Osteocyte (in vitro differentiated cells): Measurements from ENCODE around the gene HOXB2. TPM values are rescaled to one million over a fixed set of nuclear protein-coding genes. Genes with fewer than 3 reads are reported as not detected.

ENCODE experiments used
- DNase-seq: peaks from one replicate; pipeline ENCODE4 v3.0.0; 2021; ENCODE audit warnings: mixed read lengths; ENCODE audit not compliant: unreplicated experiment; ENCODE audit errors: extremely low spot score
- H3K27ac Mint-ChIP-seq: one replicate; pipeline ENCODE4 v1.8.0; 2021; ENCODE audit warnings: mild to moderate bottlenecking, mixed read lengths; ENCODE audit not compliant: unreplicated experiment
- H3K27me3 Mint-ChIP-seq: one replicate; pipeline ENCODE4 v1.8.0; 2021; ENCODE audit warnings: mixed read lengths; ENCODE audit not compliant: unreplicated experiment
- H3K36me3 Mint-ChIP-seq: one replicate; pipeline ENCODE4 v1.8.0; 2021; ENCODE audit warnings: mixed read lengths; ENCODE audit not compliant: unreplicated experiment
- H3K4me1 Mint-ChIP-seq: one replicate; pipeline ENCODE4 v1.8.0; 2021; ENCODE audit warnings: mixed read lengths; ENCODE audit not compliant: unreplicated experiment
- H3K4me3 Mint-ChIP-seq: one replicate; pipeline ENCODE4 v1.8.0; 2021; ENCODE audit warnings: mild to moderate bottlenecking, moderate library complexity, mixed read lengths; ENCODE audit not compliant: unreplicated experiment
- H3K9me3 Mint-ChIP-seq: one replicate; pipeline ENCODE4 v1.8.0; 2021; ENCODE audit warnings: mixed read lengths; ENCODE audit not compliant: unreplicated experiment
- CTCF ChIP-seq: fragments of 200-600 bp; sonication (generic); IDR thresholded peaks from 2 replicates; pipeline ENCODE4 v1.5.0; 2021; ENCODE audit warnings: antibody characterized with exemption, mild to moderate bottlenecking, moderate library complexity
- total RNA-seq: library from RNA; stranded (reverse); gene quantifications from 2 replicates; pipeline ENCODE4 v1.2.1, GENCODE V29; 2021

Gene HOXB2
- total RNA-seq, 1 donor from 2014 or later = not detected

GRCh38 chr17:48591255-48592056 lies 46.5 kb upstream of the HOXB2 start:
- no peaks in the 10 kb centered on the region for H3K9me3 Mint-ChIP-seq
- no peak for DNase-seq
- peaks cover 8% of the 10 kb centered on the region for H3K4me1 Mint-ChIP-seq
- H3K27ac Mint-ChIP-seq = no peak overlapping the region
- H3K36me3 Mint-ChIP-seq = no peaks in the 10 kb centered on the region
- peaks cover 97% of the 10 kb centered on the region for H3K27me3 Mint-ChIP-seq
- no peak overlapping the region for H3K4me3 Mint-ChIP-seq
- TF ChIP-seq CTCF = no peak

- no peak overlapping the region for H3K27ac Mint-ChIP-seq
- no peak for DNase-seq
- no peak for TF ChIP-seq CTCF
- H3K27me3 Mint-ChIP-seq = peaks cover 98% of the 10 kb centered on the region
- H3K9me3 Mint-ChIP-seq = no peaks in the 10 kb centered on the region
- no peak overlapping the region for H3K4me3 Mint-ChIP-seq
- peaks cover 12% of the 10 kb centered on the region for H3K4me1 Mint-ChIP-seq
- no peaks in the 10 kb centered on the region for H3K36me3 Mint-ChIP-seq
These were observed 45.8 kb upstream of the HOXB2 start for GRCh38 chr17:48590607-48591161.

GRCh38 chr17:48589831-48590606 lies 45.1 kb upstream of the HOXB2 start, which contains the start of gene HOXB3:
TSS of gene HOXB3 (minus strand) at chr17:48590241. CDS start at chr17:48552474, 37,767 bp downstream.
- H3K27ac Mint-ChIP-seq = no peak within 1 kb of the TSS
- TF ChIP-seq CTCF = no peak
- H3K9me3 Mint-ChIP-seq = no peaks in the 10 kb centered on the region
- H3K4me1 Mint-ChIP-seq = peaks cover 18% of the 10 kb centered on the region
- H3K27me3 Mint-ChIP-seq = peaks cover 98% of the 10 kb centered on the region
- no peak within 1 kb of the TSS for H3K4me3 Mint-ChIP-seq
- H3K36me3 Mint-ChIP-seq = no peaks in the 10 kb centered on the region
- no peak for DNase-seq

- Mint-ChIP-seq H3K9me3 (no peaks in the 10 kb centered on the region), H3K4me3 (no peak overlapping the region), H3K4me1 (peaks cover 20% of the 10 kb centered on the region), H3K27ac (no peak overlapping the region), H3K36me3 (no peaks in the 10 kb centered on the region), H3K27me3 (peaks cover 97% of the 10 kb centered on the region)
- no peak for DNase-seq
- TF ChIP-seq CTCF = no peak
These were observed 44.3 kb upstream of the HOXB2 start for GRCh38 chr17:48589060-48589830.
